Measurements from ENCODE around the gene PPFIBP1.

GRCh38 chr12:27578689-27579372 is 54.8 kb downstream of the PPFIBP1 start:
- TF ChIP-seq MAZ (CRISPR knock-in tag; conservative IDR thresholded peaks at IDR 0.05 in 1 of 2, IDR thresholded peaks at IDR 0.05 in 1 of 2) (no peak), TCF7 (IDR thresholded peaks at IDR 0.05; ENCODE audit: borderline replicate concordance) (no peak), ARID3A (IDR thresholded peaks at IDR 0.05; ENCODE audit: borderline replicate concordance, low read depth, low read length) (no peak), TAF1 (IDR thresholded peaks at IDR 0.05; ENCODE audit: control insufficient read depth, extremely low read depth, insufficient read depth, low read length, severe bottlenecking) (no peak), E2F8 (IDR thresholded peaks at IDR 0.05; ENCODE audit: low read depth, partially characterized antibody) (no peak), SP1 (CRISPR knock-in tag; IDR thresholded peaks at IDR 0.05) (no peak), ZNF436 (CRISPR knock-in tag; IDR thresholded peaks at IDR 0.05) (no peak), CLOCK (CRISPR knock-in tag; IDR thresholded peaks at IDR 0.05; ENCODE audit: borderline replicate concordance) (no peak), ZNF280B (CRISPR knock-in tag; IDR thresholded peaks at IDR 0.05) (no peak)

Measured in K562 (cell line).